HG03108 (cell line): ENCODE results near the gene DOCK9.
A peak's percentile ranks its signal among the peaks of the same experiment; 100 is the strongest.

Experiments used
- ATAC-seq: cut with Tn5 transposase; IDR thresholded peaks from one replicate; pipeline ENCODE4 v1.9.1; 2021; ENCODE audit warnings: moderate library complexity; ENCODE audit not compliant: unreplicated experiment

Gene DOCK9

DNA sequence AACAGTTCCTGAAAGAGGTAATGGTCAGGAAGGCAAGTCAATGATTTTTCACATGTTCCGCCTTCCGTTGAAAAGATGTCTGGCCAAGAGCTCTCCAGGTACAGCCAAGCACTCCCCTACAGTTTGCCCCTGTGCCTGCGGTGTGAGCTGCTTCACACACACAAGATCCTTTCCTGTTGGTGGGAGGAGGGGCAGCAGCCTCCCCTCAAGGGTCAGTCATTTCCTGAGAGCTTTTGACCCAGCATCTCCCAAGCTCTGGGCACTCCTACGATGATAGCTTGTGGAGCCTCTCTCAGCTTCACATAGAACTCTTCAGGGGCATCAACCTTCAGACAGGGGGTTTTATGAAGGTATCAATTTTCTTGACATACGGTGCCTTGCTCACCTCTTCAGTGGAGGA is 86.9 kb downstream of the DOCK9 start:
- no peak for ATAC-seq

DNA sequence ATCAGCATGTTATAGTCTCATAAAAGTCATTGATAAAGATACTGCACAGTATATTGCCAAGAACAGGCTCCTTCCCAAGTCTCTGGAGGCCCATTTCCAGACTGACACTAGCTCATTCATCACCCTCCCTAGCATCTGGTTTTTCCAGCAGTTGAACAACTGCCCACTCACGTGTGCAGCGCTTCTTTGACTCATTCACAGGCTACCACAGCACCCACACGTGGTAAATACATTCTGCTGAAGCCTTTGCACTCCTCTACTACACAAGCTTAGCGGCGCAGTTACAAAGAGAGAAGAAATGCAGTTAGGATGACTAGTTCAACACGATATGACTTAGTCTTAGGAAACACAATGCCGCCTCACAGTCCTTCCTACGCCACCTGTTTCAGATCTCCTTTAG is 87.7 kb downstream of the DOCK9 start:
- ATAC-seq = no peak

DNA sequence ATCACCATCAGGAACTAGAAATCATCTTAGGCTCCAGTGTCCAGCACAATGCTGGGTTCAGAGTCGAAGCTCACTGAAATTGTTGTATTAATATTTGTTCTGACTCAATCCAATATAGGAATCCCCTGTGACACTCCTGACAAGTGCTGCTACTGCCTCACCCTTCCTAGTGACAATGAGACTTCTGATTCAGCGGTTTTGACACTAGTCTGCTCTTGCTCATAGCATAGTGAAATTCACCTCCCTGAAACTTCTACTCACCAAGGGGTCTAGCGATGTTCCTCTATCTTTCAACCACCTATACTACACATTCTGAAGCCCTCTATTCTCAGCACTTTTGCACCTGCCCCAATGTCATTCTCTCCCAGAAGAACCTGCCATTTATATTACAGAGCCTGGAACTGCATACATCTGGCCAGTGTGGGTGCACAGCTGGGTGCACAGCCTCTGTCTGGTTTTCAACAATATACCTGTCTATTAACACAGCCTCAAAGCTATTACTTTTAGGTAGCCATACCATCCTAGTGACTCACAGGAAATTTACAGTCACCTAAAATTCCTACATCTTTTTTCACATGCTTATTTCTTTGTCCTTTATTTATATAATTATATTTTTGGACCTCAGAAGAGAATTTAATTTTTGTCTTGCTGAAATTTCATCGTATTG is 88.3 kb downstream of the DOCK9 start:
- no peak for ATAC-seq

DNA sequence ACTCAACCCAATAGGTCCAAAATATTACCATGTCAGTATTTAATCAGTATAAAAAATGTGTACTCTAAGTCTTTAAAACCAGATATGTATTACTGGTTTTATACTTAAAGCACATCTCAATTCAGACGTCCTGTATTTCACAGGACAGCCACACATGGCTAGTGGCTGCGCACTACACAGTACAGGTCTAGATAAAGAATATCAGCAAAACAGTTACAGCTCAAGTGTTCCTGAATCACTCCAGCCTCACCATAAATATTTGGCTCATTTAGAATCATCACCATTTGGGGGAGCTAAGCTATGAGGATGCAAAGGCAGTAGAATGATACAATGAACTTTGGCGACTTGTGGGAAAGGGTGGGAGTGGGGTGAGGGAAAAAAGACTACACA is 89.0 kb downstream of the DOCK9 start:
- no peak for ATAC-seq

DNA sequence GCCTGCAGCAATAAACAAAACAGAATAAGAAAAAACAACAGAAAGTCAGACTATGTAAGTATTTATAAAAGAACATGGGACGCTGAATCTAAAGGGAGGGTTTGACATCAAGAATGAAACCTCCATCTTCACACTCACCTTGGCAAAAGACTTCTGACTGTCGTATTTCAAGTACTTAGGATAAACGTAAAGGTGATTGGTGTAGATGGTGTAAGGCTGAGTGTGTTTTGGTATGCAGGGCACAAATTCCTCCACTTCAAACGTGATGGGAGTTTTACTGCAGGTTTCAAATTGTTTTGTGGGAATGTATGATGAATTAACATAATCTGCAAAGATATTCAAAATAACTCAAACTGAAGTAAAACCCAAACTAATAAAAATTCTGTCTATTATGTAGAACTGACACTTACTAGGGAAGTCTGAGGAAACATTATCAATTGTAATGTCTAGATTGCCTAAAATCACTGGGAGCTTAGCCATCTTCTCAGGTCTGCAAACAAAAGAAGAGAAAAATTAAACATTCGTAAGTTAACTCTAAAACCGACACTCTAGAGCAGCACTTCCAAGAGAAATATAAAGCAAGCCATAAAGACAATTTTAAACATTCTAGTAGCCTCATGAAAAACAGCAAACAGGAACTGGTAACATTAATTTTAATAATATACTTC is 89.5 kb downstream of the DOCK9 start:
- no peak for ATAC-seq

DNA sequence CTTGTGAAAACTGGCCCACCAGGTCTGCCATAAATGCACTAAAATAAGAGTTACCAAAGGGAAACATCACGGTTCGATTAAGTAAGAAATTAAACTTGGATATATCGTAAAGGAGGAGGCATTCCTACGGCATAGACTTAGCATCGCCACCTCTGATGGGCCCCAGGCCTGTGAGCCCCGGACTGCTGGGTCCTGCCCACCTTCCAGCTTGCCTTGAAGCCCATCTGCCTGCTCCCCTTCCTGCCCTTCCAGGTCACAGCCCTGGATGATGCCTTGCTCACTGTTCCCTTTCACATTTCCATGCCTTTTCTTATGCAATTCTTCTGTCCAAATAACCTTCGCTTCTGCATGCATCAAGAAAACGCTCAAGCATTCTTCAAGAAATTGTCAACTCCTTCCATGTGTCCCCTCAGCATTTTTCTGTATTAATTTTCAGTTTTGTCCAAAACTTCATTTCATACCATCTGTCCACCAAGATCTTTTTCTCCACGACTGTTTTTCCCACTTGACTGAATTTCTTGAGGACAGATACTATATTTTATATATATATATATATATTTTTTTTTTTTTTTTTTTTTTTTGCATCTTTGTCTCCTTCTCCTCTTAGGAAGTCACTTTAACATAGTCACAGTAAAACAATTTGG is 91.2 kb downstream of the DOCK9 start:
- ATAC-seq = no peak

DNA sequence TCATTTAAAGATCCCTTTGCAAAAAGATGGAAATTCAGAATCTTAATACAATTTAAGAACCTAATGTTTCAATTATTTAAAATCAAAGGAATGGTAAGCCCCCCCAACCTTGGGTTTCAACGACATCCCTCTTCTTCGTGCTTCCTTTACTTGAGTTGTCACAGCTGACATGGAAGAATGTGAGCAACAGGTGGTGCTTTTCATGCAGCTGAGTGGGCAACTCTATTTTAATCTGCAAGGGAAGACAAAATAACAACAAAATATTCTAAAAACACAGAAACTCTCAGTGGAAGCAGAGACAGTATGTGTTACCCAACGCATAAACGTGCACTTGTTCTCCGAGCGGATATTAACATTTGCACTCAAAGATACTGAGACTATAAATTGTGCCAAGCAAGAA is 92.3 kb downstream of the DOCK9 start:
- ATAC-seq = no peak

DNA sequence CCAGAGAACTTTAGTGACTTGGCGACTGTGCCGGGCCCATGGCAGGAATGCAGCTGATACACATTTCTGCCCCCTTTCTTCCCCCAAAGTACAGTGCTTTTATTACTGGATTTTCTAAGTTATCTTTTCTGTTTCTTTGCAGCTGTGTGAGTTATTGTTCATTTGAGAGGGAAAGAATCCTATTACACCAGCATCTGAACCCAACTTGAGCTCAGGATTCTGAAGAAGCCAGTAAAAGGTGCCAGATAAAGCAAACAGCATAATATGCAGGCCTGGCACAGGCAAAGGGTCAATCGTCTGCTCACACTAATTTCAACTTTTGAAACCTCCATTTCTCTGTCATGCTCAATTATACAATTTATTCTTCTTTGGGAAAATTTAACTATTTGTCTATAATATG is 93.9 kb downstream of the DOCK9 start:
- no peak for ATAC-seq

DNA sequence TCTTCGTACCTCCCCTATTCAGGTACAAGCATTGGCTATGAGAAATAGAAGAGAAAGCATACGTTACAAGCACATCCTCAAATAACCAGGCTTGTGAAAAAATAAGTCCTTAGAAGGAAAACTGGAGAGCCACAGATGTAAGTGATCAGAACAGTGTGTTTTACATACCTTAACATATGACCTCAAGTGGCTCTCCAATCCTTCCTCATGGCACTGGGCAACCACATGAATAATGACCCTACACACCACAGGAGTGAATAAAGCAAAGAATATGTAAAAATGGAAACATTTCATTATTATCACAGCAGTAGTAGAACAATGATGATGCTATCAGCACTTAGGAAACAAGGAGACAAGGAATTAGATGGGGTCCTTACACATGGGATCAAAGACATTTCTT is 96.5 kb downstream of the DOCK9 start:
- ATAC-seq = no peak

DNA sequence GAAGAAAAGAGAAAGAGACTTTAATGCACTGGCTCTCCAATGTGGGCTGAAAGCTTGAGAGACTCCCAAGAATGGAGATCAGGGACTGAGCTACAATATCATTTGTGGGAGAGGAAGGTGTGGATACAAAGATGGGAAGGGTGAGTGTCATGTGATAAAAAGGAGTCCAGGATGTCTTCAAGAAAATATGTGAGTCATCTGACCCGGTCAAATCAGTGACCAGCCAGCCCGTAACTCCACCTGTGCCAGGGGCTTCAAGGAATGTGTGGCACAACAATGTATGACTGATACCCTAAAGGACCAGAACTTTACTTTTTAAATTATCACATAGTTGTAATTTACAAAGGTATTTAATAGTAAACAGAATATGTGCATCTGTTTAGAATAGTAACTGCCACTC is 97.2 kb downstream of the DOCK9 start:
- ATAC-seq = no peak

DNA sequence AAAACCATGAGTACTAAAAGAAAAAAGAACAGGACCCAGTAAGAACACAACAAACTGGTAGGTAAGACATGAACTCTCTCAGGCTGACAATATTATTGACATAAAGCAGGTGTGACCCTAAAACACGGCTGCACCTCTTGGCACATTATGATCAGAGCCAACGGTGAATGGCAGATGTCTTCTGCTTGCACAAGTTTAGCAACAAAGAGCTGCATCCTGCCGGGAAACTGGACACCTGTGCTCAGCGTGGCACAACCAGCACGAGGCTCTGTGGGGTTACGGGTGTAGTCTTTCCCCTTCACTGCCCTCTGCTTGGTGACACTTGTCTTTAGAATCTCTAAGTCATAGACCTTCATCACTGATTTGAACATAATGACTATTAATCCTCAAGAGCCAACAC is 97.9 kb downstream of the DOCK9 start:
- ATAC-seq = no peak

DNA sequence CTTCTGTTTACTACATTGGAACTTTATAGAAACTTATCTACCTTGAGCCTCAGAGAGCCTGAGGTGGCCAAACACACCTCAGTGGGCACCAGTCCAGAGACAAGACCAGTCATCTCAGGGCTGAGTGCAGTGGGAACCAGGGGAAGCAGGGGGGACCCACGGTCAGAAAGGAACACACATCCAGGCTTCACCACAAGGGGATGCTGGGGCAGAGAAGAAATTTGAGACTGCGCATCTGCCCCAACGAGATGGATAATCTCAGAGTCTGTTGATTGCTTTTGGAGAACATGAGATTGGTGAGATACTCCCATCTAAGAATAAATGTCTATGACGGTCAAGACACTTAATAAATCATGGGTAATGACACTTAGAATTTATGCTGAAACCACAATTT is 98.7 kb downstream of the DOCK9 start:
- no peak for ATAC-seq

DNA sequence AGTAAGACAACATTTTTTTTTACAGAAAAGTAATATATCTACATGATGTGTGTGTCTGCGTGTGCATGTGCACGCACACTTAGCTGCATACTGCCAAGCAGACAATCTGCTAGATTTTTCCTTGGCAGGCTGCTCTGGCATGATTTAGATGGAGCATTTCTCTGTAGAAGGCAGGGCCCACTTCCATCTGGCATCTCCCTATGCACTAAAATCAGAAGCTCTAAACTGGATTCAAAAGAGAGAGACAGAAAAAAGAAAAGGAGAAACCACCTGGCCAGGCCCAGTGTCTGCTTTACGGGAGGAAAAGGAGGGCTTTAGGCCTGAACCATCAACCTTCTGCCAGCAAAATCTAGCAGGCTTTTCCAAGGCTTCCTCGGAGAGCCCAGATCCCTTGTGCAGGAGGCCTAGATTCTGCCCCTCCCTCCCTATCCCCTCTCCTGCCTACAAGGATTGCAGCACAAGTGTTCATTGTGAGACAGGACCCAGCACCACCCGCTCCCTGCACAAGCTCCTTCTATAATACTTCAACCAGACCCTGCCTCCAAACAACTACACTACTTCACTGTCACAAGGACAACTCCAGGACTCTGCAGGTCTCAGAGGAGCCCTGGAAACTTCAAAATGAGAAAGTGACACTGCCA is 99.3 kb downstream of the DOCK9 start:
- ATAC-seq = no peak

DNA sequence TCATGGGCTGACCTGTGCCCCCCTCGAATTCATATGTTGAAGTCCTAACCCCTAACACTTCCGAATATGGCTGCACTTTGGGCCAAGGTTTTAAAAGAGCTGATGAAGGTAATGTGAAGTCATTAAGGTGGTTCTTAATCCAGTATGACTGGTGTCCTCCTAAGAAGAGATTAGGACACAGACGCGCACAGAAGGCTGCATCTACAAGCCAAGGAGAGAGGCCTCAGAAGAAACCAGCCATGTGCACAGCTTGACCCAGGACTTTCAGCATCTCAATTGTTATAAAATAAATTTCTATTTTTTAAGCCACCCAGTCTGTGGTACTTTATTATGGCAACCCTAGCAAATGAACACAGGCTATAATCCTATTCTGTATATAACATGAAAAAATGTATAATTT is 99.9 kb downstream of the DOCK9 start:
- no peak for ATAC-seq

DNA sequence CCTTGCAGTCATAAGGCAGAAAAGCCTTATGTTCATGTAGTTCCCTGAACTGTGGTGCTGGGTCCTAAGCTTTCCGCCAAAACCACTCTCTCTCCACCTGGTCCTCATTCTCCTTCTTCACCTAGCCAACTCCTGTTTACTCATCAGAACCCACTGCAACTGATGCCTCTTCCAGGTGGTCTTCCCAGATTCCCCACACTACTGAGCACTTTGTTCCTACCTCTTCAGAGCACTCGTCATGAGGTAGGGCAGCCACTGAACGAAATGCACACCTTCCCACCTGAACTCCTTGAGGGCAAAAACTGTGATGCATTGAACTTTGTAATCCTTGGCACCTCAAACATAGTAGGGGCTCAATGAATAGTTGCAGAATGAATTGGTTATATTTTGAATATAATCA is 100.4 kb downstream of the DOCK9 start:
- ATAC-seq = no peak

DNA sequence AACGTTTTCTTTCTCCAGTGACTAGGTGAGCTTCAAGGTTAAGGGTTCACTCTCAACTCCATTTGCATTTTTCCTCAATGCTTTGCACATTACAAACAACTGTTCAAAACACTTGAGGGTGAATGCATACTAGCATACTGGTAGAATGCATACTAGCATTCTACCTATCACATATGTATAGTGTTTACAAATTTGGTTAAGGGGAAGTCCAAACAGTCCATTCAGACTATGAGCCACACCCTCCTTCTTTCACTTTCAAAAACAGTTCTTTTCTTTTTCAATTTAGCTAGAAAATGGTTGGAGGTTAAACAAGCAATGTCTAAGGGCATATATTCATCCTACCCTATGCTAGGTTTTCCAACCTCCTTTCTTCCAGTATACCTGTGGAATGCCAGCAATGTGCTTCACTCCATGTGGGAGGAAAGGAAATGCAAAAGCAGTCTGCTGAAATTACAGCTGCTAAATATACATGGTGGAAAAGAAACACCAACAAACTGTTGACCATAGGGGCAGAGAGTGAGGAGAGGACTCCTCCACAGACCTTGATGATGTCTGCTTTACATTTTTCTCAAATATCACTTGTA is 102.6 kb downstream of the DOCK9 start:
- peak; percentile 79 for ATAC-seq

DNA sequence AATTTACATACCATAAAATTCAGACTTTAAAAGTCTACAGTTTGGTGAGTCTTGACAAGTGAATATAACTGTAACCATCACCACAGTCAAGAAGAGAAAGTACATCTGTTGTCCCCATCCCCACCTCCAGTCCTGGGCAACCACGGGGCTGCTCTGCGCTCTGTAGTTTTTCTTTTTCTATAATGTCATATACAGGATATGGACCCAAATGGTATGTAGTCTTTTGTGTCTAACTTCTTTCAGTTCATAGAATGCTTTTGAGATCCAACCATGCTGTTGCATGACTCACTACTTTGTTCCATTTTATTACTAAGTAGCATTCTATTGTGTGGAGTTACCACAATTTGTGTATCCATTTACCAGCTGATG is 103.9 kb downstream of the DOCK9 start:
- ATAC-seq = no peak

DNA sequence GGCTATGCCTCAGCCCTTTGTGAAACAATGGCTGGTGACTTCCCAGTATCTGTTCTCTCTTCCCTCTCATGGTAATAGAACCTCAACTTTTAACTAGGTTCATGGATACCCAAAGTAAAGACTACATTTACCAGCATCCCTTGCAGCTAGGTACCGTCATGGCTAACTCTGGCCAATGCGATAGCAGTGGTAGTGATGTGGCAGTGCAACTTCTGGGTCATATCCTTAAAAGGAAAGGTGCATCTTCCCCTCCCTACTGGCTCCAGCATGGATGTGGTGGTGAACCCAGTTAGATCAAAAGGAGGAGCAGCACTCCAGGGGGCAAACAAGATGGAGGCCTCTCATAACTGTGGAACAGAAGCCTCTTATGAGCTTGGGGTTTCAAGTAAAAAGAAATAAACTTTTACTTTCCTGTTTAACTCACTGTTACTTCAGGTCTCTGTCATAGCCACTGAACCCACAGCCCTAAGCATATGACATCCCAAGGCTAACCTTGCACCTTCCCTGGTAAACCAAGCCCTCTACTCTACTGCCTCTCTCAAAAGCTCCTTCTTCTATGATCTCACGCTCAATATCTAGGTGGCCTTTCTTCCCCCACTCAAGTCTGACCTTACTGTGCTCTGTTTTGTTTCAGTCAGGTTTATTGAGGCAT is 104.4 kb downstream of the DOCK9 start:
- ATAC-seq = no peak

DNA sequence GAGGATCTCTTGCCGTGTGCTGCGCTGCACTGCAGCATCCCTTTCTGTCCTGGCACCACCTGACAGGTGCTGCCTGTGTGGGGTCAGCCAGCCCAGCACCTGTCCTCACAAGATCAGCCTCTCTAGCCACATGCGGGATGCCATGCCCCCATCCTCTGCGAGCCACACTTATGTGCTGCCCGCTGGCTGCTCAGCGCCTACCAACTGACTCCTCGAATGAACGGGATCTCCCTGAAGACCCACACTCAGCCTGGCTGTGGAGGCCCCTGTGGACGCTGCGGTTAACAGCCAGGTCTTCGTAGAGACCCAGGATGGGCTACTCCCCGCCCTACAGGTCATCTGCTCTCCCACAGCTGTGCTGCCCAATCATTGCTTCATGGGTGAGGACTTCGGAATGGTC is 106.1 kb downstream of the DOCK9 start:
- ATAC-seq = no peak

DNA sequence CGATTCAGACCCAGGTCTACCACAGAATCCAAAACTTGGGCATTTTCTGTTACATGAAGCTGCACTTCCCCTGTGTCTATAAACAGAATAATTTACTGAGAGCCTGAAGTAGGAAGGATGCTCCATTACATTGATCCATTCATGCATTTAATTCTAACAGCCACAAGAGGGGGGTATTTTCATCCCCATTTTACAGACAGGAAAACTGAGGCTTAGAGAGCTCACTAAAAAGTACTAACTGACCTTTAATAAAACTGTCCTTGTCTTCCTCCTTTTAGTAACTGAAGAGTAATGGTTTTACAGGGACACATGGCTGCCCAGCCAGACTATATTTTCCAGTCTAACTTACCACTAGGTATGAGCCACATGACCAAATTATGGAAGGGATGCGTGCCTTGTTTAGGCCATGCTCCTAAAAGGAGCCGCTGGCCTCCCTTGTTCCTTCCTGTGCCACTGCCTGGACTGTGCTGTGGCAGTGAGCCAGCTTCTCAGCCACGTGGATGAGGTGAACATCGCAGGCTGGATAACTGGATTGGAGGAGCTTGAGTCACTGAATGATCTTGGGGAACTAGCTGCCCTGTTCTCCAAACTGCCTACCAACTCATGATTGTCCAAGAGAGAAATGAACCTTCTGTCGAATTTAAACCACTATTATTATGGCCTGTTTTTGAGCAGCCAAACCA is 108.3 kb downstream of the DOCK9 start:
- no peak for ATAC-seq

DNA sequence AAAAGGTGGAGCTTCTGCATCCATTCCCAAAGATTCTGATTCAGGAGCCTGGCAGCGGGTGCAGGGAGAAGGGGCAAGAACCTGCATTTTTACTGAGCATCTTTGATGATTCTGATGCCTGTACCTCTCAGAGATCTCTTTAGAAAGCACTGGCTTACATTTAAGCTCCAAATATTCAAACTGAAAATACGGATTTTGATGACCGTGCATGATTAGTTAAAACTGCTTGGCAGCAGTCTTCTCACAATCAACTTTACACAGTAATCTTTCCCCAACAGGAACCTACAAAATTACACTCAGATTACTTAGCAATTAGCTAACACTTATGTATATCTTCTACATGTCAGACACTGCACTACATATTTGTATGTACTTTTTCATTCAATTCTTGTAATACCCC is 108.9 kb downstream of the DOCK9 start:
- no peak for ATAC-seq
